GM21529 (cell line): ENCODE data around the gene METTL1.

ENCODE experiments used
- ATAC-seq: cut with Tn5 transposase; IDR thresholded peaks from one replicate; pipeline ENCODE4 v1.9.1; 2021; ENCODE audit not compliant: unreplicated experiment

METTL1 gene

DNA sequence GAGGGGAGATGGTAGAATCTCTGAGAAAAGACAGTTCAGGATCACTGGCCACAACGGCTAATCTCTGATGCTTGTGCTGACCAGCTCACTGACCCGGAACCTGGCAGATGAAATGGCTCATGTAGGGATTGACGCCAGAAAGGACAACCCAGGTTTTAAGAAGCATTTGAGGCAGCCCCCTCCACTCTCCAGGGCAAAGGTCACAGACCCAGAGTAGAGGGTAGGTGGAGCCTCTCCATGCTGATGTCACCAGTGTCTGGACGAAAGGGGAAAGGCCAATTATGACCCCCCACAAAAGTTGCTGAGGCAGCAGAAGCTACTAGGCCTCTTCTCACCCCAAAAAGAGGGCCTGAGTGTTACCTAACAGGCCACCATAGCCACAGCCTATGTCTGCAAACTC is 1.2 kb downstream of the METTL1 start:
- ATAC-seq = no peak

DNA sequence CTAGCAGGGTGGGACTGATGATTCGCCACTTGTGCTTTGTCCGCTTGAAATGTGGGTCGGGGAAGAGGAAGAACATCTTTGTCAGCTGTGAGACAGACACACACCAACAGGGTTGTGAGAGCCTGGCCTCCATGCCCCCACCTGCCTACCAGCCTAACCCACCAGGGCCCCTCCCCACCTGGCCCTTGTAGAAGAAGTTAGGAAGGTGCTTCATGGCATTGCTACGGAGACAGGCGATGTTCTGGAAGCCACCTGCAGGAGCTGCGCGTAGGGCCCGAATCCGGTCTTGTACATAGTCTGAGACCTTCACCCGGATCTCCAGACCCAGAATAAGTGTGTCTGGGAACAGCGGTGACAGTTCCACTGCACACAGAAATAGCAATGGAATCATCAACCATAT is 2.3 kb downstream of the METTL1 start:
- ATAC-seq = no peak

DNA sequence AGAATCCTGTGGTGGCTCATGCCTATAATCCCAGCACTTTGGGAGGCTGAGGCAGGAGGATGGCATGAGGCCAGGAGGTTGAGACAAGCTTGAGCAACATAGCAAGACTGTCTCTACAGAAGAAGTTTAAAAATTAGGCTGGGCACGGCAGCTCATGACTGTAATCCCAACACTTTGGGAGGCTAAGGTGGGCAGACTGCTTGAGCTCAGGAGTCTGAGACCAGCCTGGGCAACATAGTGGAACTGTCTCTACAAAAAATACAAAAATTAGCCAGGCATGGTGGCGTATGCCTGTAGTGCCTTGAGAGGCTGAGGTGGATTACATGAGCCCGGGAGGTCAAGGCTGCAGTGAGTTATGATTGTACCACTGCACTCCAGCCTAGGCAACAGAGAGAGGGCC is 4.0 kb downstream of the METTL1 start:
- ATAC-seq = no peak

GRCh38 chr12:57767305-57767698 is 4.6 kb downstream of the METTL1 start:
- no peak for ATAC-seq

GRCh38 chr12:57766464-57767304 is 5.2 kb downstream of the METTL1 start, which contains the start of gene CYP27B1:
Gene CYP27B1 (minus strand): TSS chr12:57767078. CDS start chr12:57767041, 37 bp downstream.
- ATAC-seq = no peak

- no peak for ATAC-seq
These were observed 6.0 kb downstream of the METTL1 start for GRCh38 chr12:57765698-57766463.

DNA sequence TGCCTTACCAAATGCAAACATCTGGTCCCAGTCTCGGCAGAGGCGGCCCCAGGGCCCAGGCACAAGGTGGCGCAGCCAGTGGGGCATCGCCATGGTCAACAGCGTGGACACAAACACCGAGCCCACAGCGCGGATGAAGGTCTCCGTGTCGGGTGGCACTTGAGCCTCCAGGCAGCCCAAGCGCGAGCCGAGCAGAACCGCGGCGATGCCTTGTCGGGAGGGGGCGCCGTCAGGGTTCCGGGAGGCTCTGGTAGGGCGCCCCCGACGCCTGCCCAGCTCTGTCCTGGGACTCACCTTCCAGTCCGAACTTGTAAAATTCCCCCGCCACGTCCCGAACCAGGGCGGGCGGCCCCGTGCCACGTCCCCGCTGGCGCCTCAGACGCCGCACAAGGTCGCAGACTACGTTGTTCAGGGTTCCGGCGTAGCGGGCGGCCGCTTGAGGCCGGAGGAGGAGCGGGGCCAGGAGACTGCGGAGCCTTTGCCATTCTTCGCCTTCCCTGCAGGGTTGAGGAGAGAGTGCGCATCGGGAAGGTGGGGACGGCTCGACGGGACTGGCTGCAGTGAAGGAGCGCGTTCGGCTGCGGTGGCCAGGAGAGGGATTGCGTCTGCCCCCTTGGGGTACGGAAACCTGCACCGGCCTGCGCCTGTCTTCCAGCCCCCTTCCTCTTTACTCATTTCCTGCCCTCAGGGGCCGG is 6.8 kb downstream of the METTL1 start:
- ATAC-seq = peak; percentile 67

GRCh38 chr12:57764662-57765002 is 7.3 kb downstream of the METTL1 start:
- ATAC-seq = no peak

DNA sequence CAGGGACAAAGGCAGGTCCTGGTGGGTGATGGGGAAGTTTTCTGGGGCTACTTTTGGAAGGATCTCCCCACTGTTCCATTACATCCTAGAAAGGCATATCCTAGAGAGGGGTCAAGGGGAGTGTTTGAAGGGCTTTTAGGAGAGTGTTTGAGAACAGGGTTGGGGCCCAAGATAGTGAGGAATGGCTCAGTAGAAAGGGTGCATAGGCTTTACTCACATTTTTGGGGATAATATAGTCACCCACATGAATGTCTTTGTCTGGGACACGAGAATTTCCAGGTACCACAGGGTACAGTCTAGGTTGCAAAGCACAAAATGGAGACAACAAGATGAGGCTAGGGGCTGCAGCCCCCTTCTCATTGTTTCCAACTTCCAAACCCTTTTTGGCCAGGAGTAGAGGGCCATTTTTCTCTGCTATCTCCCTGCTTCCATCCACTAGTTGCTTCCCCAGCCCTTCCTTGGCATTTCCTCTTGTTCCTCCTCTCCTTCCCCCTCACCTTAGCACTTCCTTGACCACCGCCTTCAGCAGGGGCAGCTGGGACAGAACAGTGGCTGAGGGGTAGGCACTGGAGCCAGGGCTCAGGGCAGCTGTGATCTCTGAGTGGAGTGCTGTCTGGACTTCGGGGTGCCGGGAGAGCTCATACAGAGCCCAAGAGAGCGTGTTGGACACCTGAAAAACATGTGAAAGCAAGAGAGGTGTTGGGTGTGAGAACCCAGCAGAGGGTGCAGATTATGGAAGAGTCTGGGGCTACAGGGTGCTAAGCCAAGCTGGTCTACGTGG is 7.8 kb downstream of the METTL1 start:
- ATAC-seq = no peak

GRCh38 chr12:57762463-57762862 is 9.4 kb downstream of the METTL1 start:
- ATAC-seq = no peak

GRCh38 chr12:57761391-57761998 is 10.4 kb downstream of the METTL1 start:
- ATAC-seq = no peak

DNA sequence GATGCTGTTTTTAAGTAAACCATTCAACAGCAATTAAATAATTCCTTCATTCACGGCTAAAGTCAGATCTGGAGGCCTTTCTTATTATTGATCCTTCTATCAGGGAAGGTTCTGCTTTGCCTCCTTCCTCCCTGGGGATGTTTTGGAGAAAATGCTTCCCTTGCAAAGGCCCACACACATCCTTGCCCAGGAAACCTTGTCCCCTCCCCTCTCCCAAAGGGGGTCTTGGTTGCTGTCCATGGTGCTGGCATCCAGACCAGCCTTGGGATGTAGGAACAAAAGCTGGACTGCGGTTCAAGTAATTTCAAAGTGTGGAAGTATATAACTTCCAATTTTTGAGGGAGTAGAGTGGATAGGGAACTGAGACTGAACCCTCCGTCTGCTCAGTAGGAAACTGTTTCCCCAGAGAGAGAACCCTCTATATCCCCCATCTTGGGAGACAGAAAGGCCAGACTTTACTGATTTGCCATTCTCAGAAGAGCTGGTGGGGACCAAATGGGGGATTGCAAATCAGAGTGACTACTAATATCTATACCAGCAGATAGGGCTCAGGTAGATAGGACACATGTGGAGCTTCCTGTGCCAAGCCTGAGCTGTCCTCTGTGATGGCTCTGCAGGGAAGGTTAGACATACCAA is 11.4 kb downstream of the METTL1 start:
- ATAC-seq = no peak

- ATAC-seq = no peak
These were observed 12.4 kb downstream of the METTL1 start for GRCh38 chr12:57759360-57759980.

GRCh38 chr12:57758552-57759359 is 13.1 kb downstream of the METTL1 start:
- no peak for ATAC-seq

DNA sequence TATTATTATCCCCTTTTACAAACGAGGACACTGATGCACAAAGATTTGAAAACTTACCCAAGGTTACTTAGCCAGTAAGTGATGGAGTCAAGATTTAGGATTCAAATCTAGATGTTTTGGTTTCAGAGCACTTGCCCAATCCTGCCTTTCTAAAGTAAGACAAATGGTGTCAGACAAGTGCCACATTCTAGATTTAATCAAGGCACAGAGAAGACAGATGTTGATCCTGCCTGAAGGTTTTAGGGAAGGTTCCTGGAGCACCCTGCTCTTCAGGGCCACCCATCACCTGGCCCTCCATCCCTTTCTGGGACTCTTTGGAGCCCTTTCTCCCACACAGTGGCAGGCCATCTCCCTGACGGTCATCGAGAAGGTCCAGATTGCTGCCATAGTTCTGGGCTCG is 14.1 kb downstream of the METTL1 start:
- no peak for ATAC-seq

DNA sequence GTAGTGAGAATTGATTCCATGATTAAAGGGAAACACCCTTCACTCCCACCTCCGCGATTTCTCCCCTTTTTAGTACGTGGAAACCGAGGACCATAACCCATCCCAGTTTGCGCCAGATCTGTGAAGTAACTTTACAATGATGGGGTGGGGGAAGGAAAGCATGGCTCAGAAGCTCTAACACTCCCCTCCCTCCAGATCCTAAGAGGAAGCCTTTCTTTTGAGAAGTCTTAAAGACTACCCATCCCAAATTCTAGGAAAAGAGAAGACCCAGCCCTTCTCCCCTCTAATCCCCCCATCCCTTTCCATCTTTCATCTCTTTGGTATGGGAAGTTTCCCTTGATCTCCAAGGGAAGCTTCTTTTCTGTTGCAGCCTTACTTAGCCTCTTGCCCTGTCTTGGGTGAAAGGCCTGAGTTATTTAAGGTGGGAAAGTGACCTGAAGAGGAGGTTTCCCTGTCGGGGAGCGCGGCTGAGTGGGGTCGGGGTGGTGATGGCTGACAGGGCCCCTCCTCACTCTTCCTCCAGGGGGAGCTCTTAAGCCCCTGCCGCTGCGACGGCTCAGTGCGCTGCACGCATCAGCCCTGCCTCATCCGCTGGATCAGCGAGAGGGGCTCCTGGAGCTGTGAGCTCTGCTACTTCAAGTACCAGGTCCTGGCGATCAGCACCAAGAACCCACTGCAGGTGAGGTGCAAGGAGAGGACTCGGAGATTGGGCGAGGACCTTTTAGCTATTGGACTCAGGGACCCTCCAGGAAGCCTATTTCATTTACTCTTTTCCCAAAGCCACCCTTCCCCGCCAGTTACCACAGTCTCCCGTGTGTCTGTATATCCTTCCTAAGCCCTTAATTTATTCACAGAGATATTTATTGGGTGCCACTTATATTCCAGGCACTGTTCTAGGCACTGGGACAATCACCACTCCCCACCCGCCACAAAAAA is 15.2 kb downstream of the METTL1 start:
- ATAC-seq = peak; percentile 22

DNA sequence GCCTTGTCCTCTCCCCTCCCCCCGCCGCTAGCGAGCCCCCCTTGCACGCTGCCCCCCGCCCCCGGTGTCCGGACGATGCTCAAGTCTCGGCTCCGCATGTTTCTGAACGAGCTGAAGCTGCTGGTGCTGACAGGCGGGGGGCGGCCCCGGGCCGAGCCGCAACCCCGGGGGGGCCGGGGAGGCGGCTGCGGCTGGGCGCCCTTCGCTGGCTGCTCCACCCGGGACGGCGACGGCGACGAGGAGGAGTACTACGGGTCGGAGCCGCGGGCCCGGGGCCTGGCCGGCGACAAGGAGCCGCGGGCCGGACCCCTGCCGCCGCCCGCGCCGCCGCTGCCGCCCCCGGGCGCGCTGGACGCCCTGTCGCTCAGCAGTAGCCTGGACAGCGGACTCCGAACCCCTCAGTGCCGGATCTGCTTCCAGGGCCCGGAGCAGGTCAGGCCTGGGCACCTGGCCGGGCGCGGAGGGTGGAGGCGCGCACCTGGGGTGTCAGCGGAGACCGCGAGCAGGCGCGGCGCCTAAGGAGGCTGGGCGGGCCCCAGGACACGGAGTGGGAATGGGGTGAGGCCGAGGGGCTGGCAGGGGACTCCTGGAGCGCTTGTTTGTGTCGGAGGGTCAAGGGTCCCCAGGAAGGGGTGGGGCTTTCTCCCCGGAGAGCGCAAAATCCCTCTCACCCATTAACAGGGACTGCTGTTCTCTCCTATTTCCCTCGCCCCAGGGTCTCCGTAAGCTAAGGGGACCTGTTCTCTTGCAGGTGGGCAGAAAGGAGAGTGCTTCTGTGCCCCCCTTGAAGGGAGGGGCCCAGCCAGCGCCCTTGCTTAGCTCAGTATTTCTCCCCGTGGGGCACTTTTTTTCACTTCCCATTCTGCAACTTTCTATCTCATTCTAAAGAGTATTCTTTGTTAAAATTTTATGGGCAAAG is 16.2 kb downstream of the METTL1 start:
- ATAC-seq = no peak
